Fibroblast of mammary gland (primary cell): ENCODE data around the gene EXOC4.

Experiments
- DNase-seq: peaks from one replicate; pipeline ENCODE4 v3.0.0-alpha.2; 2010; ENCODE audit warnings: low read depth
- H3K4me3 ChIP-seq: 2 replicates; pipeline ENCODE4 v1.5.1; 2011; ENCODE audit warnings: low read depth, mild to moderate bottlenecking, low read length, moderate library complexity; ENCODE audit not compliant: control insufficient read depth
- TF ChIP-seq, protein P1 (sequence below): conservative IDR thresholded peaks from 2 replicates; pipeline ENCODE4 v1.5.1; 2011; ENCODE audit warnings: low read depth, low read length, inconsistent platforms; ENCODE audit not compliant: control insufficient read depth, insufficient read depth

EXOC4 gene

GRCh38 chr7:133664528-133664927, 411.6 kb downstream of the EXOC4 start:
- no peak for DNase-seq
- no peak overlapping the region for H3K4me3 ChIP-seq
- TF ChIP-seq, protein P1, sequence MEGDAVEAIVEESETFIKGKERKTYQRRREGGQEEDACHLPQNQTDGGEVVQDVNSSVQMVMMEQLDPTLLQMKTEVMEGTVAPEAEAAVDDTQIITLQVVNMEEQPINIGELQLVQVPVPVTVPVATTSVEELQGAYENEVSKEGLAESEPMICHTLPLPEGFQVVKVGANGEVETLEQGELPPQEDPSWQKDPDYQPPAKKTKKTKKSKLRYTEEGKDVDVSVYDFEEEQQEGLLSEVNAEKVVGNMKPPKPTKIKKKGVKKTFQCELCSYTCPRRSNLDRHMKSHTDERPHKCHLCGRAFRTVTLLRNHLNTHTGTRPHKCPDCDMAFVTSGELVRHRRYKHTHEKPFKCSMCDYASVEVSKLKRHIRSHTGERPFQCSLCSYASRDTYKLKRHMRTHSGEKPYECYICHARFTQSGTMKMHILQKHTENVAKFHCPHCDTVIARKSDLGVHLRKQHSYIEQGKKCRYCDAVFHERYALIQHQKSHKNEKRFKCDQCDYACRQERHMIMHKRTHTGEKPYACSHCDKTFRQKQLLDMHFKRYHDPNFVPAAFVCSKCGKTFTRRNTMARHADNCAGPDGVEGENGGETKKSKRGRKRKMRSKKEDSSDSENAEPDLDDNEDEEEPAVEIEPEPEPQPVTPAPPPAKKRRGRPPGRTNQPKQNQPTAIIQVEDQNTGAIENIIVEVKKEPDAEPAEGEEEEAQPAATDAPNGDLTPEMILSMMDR = no peak

DNA sequence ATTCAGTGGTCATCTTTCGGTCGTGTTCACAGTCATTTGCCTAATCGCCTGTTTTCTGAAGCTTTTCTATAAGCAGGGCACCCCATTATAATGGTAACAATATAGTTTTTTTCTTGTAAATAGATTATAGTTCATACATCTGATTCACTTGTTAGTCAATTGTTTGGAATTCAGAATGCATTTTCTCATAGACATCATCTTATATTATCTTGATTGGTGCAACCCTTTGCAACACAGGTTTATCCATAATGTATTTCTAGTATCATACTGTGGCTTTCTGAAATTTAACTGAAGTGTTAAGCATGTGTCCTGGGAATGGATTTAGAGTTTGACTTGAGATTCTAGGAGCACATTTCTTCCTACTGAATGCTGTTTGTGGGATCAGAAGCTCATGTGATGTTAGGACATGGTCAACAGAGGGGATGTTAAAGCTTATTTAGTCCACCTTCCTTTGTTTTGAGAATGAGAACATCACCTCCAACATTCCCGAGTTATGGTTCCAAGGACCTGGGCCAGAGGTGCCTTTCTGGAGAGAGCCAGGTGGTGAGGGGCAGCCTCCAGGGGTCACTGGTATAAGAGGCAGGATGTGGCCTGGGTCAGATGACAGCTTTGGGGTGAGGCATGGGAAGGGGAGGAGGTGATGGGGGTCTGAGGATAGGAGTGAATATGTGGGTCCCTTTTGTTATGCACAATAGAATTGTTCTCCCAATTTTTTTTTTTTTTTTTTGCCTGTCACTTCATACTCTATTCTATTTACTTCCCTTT, 415.6 kb downstream of the EXOC4 start:
- peak; percentile 13 for DNase-seq
- no peak overlapping the region for H3K4me3 ChIP-seq
- TF ChIP-seq, protein P1 = no peak

- DNase-seq = no peak
- no peak overlapping the region for H3K4me3 ChIP-seq
- TF ChIP-seq, protein P1 = no peak
Observed at GRCh38 chr7:133669061-133669455, 416.2 kb downstream of the EXOC4 start.

DNA sequence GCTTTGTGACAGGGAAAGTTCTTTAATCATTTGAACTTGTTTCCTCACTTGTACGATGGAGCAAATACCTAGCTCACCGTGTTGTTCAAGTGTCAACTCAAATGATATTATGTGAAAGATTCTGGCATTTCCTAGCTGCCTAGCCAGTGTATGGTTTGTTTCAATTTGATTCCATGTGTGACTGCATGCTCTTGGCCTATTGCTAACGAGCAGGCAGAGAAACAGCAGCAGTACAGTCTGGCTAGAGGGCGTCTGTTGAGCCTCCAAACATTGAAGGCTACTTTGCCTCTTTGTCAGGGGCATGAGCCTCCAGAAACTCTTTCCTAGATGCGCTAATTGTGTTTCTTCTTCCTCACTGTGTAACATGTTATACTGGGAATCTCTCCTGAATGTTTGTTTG, 417.4 kb downstream of the EXOC4 start:
- H3K4me3 ChIP-seq = no peak overlapping the region
- TF ChIP-seq, protein P1 = no peak
- no peak for DNase-seq

DNA sequence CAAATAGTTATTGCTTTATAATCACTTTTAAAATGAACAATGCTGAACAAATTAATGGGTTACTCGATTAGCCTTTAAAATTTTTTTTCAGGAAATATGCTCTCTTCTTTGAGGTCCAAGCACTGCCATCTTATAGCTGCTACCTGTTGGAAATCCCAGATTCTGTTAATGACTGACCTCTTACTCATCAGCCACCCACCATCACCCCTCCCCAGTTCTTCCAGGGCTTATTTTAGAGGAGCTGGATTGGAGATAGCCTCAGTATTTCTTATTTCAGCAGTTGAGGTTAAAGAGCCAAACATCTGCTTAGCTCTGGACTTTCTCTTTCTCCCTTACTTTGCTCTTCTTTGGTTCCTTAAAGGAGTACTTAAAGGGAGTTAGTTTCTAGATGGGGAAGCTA, 420.0 kb downstream of the EXOC4 start:
- TF ChIP-seq, protein P1 = no peak
- DNase-seq = no peak

DNA sequence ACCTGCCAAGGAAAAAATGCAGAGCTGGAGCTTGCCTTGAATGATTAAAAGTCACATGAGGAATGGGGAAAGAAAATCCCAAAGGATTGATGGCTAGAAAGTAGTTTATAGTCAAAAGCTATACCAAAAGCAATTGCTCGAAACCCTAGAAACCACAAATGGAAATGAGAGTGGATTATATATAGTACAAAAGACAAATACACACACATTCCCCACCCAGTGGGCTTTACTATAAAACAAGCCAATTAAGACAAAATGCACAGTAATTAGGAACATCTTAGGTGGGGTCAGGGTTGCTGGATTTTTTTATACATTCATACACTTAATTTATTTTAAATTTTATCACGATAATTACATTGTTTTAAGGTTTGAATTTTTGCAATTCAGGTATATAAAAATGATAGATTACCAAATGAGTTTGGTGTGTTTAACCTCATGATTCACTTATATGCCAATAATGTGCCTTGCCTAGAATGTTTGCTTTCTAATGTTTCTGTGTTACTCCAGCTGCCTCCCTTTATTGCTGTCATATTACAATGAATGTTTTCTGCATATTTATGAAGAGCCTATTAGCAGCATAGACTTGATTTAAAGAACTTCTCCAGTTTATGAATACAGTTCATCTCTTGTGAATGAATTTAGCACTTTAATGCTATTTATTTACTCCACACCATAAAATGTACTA, 421.3 kb downstream of the EXOC4 start:
- no peak for DNase-seq
- TF ChIP-seq, protein P1 = no peak
- H3K4me3 ChIP-seq = no peak overlapping the region

More for the DNA sequence above, 420.0 kb downstream of the EXOC4 start:
- no peak overlapping the region for H3K4me3 ChIP-seq
